C4-2B (cell line): ENCODE measurements around the gene SH3RF1.

Experiments used
- H3K27ac ChIP-seq: fragments of 450-650 bp; 2 replicates; pipeline ENCODE4 v1.5.1; 2017
- ZFX ChIP-seq: fragments of 450-650 bp; IDR thresholded peaks from 2 replicates; pipeline ENCODE4 v1.6.1; 2017
- TF ChIP-seq, protein P1 (sequence below): fragments of 450-650 bp; conservative IDR thresholded peaks from 2 replicates; pipeline ENCODE4 v1.5.1; 2017; ENCODE audit warnings: mild to moderate bottlenecking

SH3RF1 gene

DNA sequence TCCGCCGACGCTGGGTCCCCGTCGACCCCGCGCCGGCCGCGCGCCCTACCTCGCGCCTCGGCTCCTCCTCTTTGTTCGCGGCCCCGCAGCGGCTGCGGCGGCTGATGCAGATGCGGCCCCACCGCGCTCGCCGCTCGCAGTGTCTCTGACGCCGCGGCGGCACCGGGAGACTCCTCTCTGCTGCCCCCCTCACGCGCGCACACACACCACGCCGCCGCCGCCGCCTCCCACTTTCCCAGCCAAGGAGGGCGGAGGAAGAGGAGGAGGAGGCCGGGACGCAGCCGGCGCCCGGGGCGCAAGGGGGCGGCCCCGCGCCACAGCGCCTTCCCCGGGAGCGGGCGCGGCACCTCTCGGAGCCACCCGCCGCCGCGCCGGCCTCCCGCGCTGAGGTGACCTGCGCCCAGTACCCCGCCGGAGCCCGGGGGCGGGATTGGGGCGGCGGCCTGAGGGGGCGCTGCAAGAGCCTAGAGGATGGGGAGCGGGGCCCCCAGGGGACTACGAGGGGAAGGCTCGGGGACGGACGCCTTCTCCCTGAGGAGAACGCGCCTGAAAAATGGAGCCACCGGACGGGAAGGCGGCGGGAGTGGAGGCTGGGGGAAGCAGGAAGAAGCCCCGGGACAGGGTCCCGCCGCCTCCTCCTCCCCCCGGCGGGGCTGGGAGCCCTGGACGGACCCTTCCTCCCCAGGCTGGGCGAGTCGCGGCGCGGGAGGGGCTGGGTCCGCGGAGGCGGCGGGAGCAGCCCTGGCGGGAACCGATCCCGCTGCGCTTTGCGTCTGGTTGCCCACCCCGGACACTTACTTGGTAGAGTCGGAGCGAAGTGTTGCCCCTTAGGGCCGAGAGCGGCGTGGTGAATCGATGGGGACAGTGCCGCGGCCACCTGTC, at the start of gene SH3RF1:
TSS of gene SH3RF1 (minus strand) at position 147 of the 882 bp plus-strand sequence. CDS start 1,744 bp downstream, outside the sequence.
- TF ChIP-seq ZFX: no peak
- TF ChIP-seq, protein P1, sequence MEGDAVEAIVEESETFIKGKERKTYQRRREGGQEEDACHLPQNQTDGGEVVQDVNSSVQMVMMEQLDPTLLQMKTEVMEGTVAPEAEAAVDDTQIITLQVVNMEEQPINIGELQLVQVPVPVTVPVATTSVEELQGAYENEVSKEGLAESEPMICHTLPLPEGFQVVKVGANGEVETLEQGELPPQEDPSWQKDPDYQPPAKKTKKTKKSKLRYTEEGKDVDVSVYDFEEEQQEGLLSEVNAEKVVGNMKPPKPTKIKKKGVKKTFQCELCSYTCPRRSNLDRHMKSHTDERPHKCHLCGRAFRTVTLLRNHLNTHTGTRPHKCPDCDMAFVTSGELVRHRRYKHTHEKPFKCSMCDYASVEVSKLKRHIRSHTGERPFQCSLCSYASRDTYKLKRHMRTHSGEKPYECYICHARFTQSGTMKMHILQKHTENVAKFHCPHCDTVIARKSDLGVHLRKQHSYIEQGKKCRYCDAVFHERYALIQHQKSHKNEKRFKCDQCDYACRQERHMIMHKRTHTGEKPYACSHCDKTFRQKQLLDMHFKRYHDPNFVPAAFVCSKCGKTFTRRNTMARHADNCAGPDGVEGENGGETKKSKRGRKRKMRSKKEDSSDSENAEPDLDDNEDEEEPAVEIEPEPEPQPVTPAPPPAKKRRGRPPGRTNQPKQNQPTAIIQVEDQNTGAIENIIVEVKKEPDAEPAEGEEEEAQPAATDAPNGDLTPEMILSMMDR: peak; percentile 41
- peak within 1 kb of the TSS; percentile 92 for H3K27ac ChIP-seq

DNA sequence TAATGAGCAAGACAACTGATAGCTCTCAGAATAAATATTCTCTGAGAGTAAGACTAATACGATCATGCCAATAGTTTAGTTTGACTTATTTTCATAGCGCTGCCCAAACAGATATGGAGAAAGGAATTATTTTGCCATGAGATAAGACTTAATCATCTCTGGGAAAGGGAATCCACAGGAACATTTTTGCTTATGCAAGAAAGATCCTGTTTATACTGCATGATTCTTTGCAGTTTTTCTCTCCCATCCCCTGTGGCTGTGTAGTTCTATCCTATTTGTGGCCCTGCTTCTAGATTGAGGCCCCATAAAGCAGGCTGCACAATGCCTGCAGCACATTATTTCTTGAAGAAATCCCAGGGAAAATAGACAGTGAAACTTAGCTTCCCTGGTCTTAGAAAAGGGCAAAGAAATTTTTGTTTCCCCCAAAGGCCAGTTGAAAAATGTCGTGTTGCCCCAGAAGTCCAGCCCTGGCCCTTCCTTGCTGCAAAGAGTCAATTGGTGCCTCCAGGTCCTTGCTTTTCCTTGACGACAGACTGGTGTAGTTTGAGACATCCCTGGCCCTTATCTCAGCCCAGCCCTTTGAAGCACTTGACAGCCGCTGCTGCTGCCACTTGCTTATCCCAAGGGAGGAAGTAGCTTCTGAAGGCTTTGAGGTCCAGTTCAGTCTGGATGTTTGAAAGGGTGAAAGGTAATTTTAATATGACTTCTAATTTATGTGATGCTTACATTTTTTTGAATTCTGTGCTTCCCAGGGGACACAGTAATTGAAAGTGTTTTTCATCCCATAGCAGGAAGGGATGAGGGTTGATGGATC, 45.0 kb upstream of the SH3RF1 start:
- H3K27ac ChIP-seq: no peak overlapping the region

DNA sequence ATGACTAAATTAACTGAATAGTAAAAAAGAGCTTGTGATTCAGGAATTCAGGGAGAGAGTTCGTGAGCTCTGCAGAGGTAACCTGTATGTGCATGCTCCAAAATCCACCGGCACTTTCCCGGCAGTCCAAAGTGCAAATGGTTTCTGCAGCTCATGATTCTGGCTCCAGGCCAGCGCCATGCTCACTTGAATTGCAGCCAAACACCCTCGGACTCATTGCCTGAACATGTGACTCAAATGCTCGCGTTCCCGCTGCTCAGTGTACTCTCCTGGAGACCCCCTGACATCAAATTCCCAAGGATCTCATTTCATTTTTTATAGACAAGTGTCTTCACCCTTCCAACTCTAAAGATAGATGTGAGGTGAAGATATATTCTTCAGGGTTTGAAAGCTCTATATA, 44.1 kb upstream of the SH3RF1 start:
- no peak overlapping the region for H3K27ac ChIP-seq

More for the DNA sequence above, 45.0 kb upstream of the SH3RF1 start:
- TF ChIP-seq, protein P1: no peak
- no peak for TF ChIP-seq ZFX

DNA sequence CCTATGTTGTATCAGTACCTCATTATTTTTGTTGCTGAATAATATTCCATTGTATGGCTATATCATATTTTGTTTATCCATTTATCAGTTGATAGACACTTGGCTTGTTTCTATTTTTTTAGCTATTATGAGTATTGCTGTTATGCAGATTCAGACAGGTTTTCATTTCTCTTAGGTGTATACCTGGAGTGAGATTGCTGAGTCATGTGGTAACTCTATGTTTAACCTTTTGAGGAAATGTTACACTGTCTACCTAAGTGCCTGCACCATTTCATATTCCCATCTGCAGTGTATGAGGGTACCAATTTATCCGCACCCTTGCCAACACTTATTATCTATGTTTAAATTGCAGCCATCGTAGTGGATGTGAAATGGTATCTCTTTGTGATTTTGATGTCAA, 43.0 kb upstream of the SH3RF1 start:
- H3K27ac ChIP-seq: no peak overlapping the region
- TF ChIP-seq, protein P1: no peak
- TF ChIP-seq ZFX: no peak

More for the DNA sequence above, 44.1 kb upstream of the SH3RF1 start:
- TF ChIP-seq ZFX: no peak
- TF ChIP-seq, protein P1: no peak

DNA sequence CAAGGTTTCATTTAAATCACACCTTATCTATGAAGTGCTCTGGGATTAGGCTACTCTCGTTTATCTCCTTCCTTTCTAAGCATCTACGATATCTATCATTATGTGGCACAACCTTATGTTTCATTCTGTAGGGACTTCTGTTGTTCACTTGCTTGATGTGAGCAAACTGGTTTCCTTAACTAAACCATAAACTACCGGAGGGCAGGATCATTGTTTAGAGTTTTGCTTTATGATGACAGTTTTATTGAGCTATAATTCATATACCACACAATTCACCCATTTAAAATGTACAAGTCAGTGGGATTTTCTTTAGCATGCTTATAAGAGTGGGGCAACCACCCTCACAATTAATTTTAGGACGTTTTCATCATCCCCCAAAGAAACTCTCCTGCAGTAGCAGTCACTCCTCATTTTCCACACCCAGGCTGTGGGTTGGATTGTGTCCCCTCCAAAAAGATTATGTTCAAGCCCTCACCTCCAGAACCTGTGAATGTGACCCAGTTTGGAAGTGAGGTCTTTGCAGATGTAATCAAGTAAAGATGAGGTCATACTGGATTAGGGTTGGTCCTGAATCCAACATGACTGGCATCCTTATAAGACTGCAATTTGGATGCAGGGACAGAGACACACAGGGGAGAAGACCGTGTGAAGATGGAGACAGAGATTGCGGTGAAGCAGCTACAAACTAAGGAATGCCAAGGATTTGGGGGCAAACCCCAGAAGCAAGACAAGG, 42.1 kb upstream of the SH3RF1 start:
- no peak for TF ChIP-seq ZFX
- TF ChIP-seq, protein P1: no peak
- H3K27ac ChIP-seq: no peak overlapping the region

DNA sequence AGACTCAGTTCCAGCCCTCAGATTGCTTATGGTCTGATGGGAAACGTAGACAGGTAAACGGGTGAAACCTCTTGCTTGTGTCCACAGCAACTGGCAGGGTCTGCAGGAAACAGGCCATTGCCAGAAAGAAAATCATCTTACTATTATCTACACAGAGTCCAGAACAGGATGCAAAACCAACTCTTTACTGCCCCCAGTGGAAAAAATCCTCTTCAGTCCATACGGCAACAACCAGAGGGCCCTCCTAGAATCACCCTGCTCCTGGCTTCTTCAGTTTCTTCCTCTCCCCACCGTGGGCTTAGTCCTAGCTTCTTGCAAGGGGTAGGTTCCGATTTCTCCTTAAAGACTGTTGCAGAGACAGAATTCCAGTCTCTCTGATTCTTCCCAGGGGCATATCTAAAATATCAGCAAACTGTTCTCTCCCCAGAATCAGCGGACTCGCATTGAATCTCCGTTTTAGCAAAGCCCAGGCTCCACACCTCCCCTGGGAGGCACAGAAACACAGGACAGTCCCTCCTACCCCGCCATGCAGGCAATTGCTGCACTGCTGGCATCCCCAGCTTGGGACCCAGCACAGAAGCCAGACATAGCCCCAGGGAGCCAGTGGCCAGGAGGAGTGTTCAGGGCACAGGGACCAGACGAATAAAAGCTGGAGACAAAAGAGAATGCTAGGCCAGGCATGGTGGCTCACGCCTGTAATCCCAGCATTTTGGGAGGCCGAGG, 41.0 kb upstream of the SH3RF1 start:
- TF ChIP-seq, protein P1: peak; percentile 64
- no peak for TF ChIP-seq ZFX
- no peak overlapping the region; the same call in 1 of the 2 replicates for H3K27ac ChIP-seq
